ENCODE results near the gene CALD1.

CALD1 gene

DNA sequence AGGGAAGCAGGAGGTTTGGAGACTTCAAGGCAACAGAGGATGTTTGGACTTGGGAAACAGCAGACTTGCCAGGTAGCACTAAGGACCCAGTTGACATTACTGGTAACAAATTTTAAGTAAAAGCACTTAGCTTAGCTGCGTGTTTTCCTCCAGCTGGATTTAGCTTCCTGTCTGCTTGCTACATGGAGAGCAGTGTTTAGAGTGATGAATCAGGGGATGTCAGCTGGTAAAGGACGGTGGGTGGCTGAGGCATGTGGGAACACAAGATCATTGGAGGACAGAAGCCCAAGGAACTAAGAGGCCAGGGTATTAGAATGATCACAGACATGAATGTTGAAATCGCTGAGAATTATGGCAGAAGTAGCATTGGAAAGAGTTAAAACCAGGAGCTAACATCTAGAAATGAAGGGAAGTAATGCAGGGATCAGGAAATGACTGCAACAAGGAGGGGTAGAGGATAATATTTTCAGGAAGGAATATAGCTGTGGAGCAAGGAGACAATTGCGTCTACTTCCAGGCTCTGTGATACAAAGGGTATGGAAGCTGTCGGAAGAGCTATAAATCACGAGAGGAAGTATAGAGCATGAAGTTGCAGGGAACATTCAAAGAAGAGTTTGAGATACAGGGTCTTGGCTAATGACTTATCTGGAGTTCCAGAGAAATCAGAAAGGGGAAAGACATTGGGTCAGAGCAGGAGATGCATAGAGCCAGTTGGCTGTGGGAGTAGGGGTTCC, 34.4 kb downstream of the CALD1 start:
- TF ChIP-seq, protein P1, sequence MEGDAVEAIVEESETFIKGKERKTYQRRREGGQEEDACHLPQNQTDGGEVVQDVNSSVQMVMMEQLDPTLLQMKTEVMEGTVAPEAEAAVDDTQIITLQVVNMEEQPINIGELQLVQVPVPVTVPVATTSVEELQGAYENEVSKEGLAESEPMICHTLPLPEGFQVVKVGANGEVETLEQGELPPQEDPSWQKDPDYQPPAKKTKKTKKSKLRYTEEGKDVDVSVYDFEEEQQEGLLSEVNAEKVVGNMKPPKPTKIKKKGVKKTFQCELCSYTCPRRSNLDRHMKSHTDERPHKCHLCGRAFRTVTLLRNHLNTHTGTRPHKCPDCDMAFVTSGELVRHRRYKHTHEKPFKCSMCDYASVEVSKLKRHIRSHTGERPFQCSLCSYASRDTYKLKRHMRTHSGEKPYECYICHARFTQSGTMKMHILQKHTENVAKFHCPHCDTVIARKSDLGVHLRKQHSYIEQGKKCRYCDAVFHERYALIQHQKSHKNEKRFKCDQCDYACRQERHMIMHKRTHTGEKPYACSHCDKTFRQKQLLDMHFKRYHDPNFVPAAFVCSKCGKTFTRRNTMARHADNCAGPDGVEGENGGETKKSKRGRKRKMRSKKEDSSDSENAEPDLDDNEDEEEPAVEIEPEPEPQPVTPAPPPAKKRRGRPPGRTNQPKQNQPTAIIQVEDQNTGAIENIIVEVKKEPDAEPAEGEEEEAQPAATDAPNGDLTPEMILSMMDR (IDR thresholded peaks at IDR 0.05; ENCODE audit: extremely low read depth, missing control alignments), result no peak
- no peak for DNase-seq (ENCODE audit: low spot score)

DNA sequence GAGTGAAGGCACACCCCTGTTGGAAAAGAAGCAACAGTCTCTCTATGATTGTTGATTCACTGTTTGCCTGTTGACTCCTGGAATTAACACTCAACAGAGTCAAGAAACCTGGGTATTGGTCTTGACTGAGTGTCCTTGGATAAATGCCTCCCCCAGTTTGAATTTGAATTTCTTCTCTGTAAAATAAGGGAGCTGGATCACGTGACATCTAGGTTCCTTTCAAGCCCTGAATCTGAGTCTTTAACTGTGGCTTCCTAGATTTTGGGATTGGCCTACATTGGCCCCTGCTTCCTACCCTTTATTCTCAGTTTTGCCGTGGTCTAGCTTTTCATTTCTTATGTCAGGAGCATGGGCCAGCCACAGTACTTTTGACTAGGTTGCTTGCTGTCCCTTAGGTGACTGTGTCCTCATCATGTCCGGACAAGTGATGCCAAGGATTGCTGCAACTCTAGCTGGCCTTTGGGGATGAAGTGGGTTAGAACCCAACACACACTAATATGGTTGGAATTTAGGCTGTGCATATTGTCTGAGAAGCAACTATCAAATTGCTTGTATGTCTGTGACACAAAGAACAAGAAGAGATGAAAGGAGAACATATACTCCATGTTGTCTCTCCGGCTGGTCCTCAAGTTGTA, 35.4 kb downstream of the CALD1 start:
- no peak for DNase-seq (ENCODE audit: low spot score)
- TF ChIP-seq, protein P1 (IDR thresholded peaks at IDR 0.05; ENCODE audit: extremely low read depth, missing control alignments), result no peak

DNA sequence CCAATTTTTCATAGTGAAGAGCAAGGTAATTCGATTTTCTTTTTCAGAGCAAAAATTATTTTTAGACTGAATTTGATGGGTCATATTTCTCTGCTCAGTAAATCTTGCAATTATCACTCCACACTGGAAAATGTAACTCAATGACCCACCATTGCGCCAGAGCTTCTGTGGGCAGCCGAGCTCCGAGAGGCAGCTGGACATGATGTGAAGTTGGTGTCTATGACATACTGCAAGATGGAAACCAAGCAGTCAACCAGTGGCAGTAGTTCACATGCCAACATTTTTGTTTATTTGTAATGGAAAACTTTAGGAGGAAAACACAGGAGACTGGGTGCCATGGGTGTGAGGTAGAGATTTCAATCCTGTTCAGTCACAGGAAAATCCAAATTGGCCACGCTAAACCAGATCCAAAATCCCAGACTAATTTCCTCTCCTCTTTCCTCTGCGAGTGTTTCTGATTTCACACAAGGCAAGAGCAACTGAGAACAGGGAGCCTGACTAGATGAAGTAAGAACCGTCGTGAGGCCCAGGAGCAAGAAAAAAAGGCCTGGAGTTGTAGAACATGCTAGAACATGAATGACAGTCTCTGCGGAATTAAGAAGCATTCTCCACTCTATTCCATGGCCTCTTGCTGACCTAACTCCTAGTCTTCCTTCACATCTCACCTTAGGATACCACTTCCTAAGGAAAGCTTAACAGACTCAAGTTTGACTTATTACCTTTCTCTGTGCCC, 39.3 kb downstream of the CALD1 start:
- no peak for DNase-seq (ENCODE audit: low spot score)
- TF ChIP-seq, protein P1 (IDR thresholded peaks at IDR 0.05; ENCODE audit: extremely low read depth, missing control alignments), result no peak

DNA sequence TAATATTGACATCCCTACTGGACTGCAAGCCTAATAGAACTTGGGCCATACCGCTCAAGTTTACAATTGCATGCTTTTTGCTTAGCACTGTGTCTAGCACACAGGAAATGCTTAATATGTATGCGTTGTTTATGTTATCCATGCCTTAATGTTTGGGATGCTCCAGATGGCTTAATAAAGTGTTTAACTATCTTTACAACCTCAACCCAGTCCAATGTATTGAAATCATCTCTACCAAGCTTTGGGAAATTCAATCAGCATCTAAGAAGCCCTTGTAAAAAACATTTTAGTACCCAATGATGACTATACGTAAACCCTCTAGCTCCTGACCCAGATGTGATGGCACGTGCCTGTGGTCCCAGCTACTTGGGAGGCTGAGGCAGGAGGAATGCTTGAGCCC, 40.0 kb downstream of the CALD1 start:
- no peak for DNase-seq (ENCODE audit: low spot score)
- TF ChIP-seq, protein P1 (IDR thresholded peaks at IDR 0.05; ENCODE audit: extremely low read depth, missing control alignments), result no peak

DNA sequence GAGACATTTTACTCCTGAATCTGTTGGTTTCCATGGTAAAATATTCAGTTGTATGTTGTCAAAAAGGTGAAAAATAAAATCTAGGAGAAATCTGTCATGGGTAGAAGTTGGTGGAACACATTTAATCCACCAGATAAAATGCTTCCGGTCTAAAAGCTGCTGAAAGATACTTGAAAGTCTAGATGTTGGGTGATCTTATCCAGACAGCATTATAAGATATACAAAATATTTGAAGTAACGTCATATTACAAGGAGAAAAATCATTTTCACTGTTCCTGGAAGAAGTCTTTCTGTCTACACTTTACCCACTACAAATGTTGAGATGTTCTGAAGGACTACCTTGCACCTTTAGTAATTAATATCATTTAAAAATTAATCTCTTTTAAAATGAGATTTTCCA, 40.9 kb downstream of the CALD1 start:
- no peak for DNase-seq (ENCODE audit: low spot score)
- TF ChIP-seq, protein P1 (IDR thresholded peaks at IDR 0.05; ENCODE audit: extremely low read depth, missing control alignments), result no peak

DNA sequence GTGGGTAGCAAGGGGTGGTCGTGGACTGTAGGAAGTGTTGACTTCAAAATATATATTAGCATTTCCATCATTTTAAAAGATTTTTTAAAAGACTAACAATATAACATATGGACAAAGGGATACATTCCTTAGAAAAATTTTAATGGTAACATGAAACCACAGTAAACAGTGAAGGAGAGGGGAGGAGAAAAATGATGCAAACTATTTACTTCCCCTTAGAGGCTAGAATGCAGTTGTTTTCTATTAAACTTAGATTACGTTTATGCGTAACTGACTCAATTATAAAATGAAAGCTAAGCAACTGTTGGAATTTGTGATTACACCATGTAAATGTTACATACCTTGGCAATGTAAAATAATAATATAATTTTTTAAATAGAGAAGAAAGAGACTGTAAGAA, 41.3 kb downstream of the CALD1 start:
- DNase-seq (ENCODE audit: low spot score), result no peak
- TF ChIP-seq, protein P1 (IDR thresholded peaks at IDR 0.05; ENCODE audit: extremely low read depth, missing control alignments), result no peak

DNA sequence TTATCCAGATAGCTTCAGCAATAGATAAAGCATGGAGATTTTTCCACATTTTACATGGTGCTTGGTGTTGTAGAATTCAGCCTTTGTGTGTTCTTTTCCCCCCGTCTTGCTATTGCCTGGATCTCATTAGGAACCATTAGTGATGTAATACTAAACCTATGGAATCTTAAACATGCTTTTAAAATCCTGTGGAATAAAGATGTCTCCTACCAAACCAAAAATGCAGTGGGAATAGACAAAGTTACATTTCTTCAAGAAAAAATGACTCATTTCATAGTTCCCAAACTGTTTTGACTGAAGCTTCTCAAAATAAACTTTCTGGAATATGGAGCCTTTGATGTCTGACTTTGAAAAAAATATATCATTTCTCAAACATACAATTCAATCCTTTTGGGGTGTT, 44.0 kb downstream of the CALD1 start:
- TF ChIP-seq, protein P1 (IDR thresholded peaks at IDR 0.05; ENCODE audit: extremely low read depth, missing control alignments), result no peak
- no peak for DNase-seq (ENCODE audit: low spot score)

Measured in GM20000 (cell line).